WTC11 (cell line): ENCODE data around the gene SRSF9.

Source experiments
- ATF1 ChIP-seq: sonication (generic); formaldehyde crosslinking; IDR thresholded peaks from 2 replicates; pipeline ENCODE4 v1.8.1; 2023; ENCODE audit warnings: mild to moderate bottlenecking, moderate library complexity, missing genetic modification reagents
- CTCF ChIP-seq: fragments of 200-600 bp; IDR thresholded peaks from 2 replicates; pipeline ENCODE4 v1.8.0; 2022; ENCODE audit warnings: antibody characterized with exemption
- NR1H2 ChIP-seq: sonication (generic); formaldehyde crosslinking; IDR thresholded peaks from 2 replicates; pipeline ENCODE4 v1.9.0; 2021; ENCODE audit warnings: mild to moderate bottlenecking, moderate library complexity, missing genetic modification reagents

DNA sequence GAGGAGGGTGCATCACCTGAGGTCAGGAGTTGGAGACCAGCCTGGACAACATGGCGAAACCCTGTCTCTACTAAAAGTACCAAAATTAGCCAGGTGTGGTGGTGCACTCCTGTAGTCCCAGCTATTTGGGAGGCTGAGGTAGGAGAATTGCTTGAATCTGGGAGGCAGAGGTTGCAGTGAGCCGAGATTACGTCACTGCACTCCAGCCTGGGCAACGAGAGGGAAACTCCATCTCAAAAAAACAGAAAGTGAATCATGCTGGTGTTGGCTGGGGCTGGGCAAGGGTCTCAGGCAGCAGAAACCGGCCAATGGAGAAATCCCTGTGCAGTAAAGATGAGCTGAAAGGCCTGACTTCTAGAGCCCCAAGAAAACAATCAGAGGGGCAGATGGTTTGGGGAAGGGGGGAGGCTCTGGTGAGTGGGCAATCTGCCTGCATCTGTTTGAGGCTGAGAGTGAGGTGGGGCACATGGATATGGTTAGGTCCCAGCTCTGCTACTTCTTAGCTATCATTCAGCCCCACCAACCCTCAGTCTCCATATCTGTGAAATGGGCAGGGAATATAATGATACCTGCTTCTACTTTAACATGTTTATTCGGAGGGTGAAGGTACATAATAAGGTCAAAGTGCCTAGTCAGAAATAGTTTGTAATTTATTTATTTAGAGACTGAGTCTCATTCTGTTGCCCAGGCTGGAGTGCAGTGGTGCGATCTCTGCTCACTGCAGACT lies 52.9 kb downstream of the SRSF9 start:
- TF ChIP-seq CTCF = no peak
- TF ChIP-seq NR1H2 = no peak
- TF ChIP-seq ATF1 = no peak
